Endothelial cell of umbilical vein (primary cell): Measurements from ENCODE around the gene SMARCD3.

Experiments
- EZH2 ChIP-seq: IDR thresholded peaks from 2 replicates; pipeline ENCODE4 v1.6.1; 2012; ENCODE audit warnings: borderline replicate concordance, low read depth, mild to moderate bottlenecking, moderate library complexity, low read length, inconsistent platforms; ENCODE audit not compliant: severe bottlenecking
- MYC ChIP-seq: IDR thresholded peaks from one replicate; pipeline ENCODE4 v1.6.1; 2011; ENCODE audit warnings: mild to moderate bottlenecking, low read depth, low read length
- POLR2A ChIP-seq: IDR thresholded peaks from 2 replicates; pipeline ENCODE4 v1.6.1; 2012; ENCODE audit warnings: low read depth, mild to moderate bottlenecking, control low read depth, low read length
- TF ChIP-seq, protein P1 (sequence below), 2 donors: IDR thresholded peaks; 1 replicate in 1 of 2; 2 replicates in 1 of 2; pipeline ENCODE4 v1.5.1; 2011; ENCODE audit warnings: low read length in 2 of 2, mild to moderate bottlenecking in 2 of 2, moderate library complexity in 2 of 2, control low read depth in 1 of 2, inconsistent platforms in 1 of 2, low read depth in 1 of 2; ENCODE audit not compliant: insufficient read depth in 1 of 2; ENCODE audit errors: extremely low read depth in 1 of 2

DNA sequence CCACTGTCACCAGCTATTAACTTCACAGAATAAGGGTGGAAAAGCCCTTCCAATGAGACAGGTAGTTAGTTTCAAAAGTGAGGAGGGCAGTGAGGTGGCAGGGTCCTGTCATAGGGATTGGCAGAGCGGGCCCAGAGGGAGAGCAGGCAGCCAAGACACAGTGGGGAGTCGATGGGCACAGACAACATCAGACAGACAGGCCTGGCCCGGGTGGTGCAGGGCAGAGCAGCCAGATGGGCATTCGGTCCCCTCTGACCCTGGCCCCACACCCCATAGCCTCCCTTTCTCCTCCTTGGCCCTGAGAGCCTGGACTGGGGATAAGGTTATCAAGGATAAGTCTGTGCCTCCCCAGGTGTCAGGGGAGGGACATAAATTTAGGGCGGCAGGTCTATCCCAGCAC is 31.4 kb upstream of the SMARCD3 start:
- TF ChIP-seq POLR2A, result no peak
- TF ChIP-seq, protein P1, sequence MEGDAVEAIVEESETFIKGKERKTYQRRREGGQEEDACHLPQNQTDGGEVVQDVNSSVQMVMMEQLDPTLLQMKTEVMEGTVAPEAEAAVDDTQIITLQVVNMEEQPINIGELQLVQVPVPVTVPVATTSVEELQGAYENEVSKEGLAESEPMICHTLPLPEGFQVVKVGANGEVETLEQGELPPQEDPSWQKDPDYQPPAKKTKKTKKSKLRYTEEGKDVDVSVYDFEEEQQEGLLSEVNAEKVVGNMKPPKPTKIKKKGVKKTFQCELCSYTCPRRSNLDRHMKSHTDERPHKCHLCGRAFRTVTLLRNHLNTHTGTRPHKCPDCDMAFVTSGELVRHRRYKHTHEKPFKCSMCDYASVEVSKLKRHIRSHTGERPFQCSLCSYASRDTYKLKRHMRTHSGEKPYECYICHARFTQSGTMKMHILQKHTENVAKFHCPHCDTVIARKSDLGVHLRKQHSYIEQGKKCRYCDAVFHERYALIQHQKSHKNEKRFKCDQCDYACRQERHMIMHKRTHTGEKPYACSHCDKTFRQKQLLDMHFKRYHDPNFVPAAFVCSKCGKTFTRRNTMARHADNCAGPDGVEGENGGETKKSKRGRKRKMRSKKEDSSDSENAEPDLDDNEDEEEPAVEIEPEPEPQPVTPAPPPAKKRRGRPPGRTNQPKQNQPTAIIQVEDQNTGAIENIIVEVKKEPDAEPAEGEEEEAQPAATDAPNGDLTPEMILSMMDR (IDR thresholded peaks at IDR 0.05; ENCODE audit: extremely low read depth in 1 of 2, insufficient read depth in 1 of 2, low read depth in 1 of 2, low read length in 2 of 2), result no peak
- no peak for TF ChIP-seq EZH2
- TF ChIP-seq MYC, result no peak
